GF-D8 (cell line): ENCODE data around the gene ABI3BP.

Source experiments
- DNase-seq: peaks from one replicate; lab custom pipeline; 2025; lab: John Stamatoyannopoulos, UW

ABI3BP gene

GRCh38 chr3:100776097-100776729 lies 217.0 kb downstream of the ABI3BP start:
- no peak for DNase-seq

GRCh38 chr3:100775669-100776068 lies 217.6 kb downstream of the ABI3BP start:
- DNase-seq = no peak

DNA sequence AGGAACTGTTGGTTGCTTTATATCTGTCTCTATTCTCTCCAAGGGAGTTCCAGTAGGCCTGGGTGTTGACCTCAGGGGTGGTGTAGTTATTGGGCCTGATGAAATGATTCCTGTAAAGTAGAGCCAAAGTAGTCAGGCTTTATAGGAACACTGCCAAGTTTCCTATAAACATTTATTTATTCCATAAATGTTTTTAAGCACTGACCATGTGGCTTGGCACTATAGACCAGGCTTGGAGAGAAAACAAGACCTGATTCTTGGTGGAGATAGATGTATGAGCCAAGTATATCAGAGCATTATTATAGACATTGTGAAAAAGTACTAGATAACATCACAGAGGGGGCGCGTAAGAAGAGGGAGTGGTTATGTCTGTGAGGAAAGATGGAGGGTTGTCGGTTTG lies 218.0 kb downstream of the ABI3BP start:
- DNase-seq = no peak

DNA sequence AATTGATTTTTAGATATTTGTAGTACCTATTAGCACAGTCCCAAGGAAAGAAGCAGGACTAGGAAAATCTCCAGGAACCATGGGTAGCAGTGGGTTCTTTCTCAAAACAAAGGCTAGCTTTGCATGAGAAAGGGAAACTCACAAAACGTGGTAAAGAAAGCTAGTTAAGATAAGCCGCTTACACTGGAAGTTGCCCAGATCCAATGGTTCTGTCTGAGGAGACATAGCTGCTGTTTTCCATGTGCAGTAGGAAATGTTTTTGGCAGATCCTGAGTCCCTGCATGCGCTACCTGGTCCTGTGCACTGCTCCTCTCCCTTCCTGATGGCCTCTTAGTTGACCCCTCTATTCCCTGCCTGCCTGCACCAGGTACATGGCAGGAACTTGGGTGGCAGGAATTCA lies 223.5 kb downstream of the ABI3BP start:
- DNase-seq = no peak

GRCh38 chr3:100766069-100766468 lies 227.2 kb downstream of the ABI3BP start:
- no peak for DNase-seq

DNA sequence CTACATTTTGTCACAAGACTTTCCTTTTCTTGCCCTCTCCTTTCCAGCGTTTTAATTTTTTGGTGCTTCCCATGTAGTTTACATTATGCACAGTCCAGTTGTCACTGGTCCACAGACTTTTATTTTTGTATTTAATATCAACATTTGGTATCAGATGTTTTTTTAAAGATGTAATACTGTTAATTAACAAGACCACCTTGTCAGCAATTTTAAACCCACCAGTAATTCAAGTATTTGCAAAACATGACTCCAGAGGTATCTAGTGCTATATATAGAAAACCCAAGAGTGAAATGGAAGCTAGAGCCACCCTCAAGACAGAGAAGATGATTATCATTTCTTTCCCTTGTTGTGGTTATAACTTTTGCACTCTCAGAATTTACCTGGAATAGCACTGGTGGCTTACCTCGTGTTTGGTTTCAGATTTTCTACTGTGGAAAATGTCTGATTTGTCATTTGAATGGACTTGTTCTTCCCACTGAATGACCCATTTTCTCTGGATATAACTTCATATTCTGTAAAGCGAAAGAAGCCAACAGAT lies 227.7 kb downstream of the ABI3BP start:
- DNase-seq = no peak

- DNase-seq = no peak
These were observed 231.3 kb downstream of the ABI3BP start for GRCh38 chr3:100761951-100762350.

- DNase-seq = no peak
These were observed 231.8 kb downstream of the ABI3BP start for GRCh38 chr3:100761211-100761942.

GRCh38 chr3:100760377-100760776 lies 232.8 kb downstream of the ABI3BP start:
- no peak for DNase-seq

DNA sequence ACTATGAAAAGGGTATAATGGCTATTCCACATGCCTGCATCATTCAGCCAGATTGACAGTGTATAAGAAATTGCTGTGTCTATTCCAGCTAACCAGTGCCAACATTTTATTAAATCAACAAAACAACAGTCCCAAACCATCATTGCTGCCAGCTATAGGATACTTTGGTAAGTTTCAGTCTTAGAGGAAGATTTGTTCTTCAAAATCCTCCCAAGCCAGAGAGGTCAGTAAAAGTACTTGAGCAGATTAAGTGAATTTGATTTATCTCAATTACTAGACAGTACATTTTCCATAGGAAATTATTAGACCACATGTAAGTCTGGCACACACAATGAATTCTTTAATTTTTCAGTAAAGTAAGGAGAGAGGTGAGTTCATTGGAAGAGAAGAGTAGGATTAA lies 233.3 kb downstream of the ABI3BP start:
- DNase-seq = no peak

- no peak for DNase-seq
These were observed 234.1 kb downstream of the ABI3BP start for GRCh38 chr3:100759159-100759558.

DNA sequence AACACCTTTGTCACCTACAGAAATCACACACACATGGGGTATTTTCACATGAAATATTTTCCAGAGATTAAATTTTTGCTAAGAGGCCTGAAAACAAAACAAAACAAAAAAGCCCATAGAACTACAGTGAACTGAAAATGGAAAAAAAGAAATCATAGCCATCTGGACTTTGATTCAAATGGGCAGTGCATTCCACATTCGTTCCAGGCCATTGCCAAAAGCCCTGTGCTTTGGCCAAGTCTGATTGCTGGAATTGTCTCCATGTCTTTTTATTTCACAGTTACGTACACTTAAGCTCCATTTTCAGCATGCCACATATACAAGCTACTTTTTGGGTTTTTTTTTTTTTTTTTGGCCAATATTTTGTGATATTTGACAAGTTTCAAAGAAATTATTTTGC lies 236.8 kb downstream of the ABI3BP start:
- no peak for DNase-seq

DNA sequence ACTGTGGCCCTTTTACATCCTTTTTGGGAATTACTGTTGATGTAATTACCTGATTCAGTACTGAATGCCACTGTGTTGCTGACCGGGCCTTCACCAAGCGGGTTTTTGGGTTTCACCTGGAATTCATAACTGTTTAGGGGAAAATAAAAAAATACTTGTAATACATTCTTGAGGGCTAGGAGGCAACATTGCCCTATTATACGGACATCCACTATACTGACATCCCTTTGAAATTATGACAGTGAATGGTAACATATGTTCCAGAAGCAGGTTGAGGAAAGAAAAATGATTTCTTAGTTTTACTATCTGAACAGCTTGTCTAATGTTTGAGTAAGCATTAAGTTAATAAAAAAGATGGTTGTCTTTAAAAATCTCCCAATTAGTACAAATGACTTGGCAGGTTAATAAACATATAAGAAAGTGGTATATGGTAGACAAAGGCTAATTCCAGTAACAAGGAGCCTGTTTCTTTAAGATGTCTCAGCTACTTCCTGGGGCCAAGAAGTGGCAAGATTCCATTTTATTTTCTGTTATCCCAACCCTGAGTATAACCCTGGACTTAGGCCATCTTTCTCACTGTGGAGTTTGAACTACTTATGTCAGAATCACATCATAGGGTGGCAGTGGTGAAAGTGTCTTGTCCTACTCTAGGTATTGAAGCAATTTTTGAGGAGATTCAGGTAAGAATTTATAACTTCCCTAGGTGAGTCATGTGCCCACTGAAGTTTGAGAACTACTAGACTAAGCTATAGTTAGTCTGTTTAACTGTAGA lies 238.5 kb downstream of the ABI3BP start:
- no peak for DNase-seq

DNA sequence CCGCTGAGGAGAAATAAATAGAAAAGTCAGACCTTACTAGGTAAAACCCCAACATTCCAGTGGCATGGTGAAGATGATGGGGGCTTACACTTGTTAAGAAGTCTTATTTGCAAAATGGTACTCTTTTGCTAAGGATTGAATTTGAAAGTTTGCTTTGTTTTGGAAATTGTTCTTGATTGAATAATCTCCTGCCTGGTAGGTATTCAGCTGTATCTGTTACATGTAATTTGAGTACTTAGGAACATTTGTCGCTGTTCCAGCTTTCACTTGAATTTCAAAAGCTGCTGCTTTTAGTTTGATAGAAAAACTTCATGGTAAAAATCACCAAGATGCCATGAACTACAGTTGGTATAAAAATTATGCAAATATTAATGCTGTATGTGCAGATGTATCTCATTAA lies 239.4 kb downstream of the ABI3BP start:
- DNase-seq = no peak

DNA sequence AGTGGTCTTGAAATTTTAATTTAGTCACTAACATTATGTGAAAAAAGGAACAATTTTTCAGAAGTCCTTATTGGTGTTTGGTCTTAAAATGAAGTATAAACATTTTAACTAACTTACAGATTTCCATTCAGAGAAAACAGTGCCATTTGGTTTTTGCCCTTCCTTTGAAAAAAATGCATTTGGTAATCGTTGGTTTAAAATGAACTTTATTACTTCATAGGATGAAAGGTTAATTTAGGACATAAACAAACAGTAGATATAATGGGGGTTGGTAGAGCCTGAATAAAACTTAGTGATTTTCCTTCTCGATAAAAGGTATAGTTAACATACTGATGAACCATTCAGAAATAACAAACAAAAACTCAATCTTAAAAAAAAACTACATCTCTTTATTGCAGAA lies 244.3 kb downstream of the ABI3BP start:
- no peak for DNase-seq

GRCh38 chr3:100748220-100748619 lies 245.0 kb downstream of the ABI3BP start:
- no peak for DNase-seq

DNA sequence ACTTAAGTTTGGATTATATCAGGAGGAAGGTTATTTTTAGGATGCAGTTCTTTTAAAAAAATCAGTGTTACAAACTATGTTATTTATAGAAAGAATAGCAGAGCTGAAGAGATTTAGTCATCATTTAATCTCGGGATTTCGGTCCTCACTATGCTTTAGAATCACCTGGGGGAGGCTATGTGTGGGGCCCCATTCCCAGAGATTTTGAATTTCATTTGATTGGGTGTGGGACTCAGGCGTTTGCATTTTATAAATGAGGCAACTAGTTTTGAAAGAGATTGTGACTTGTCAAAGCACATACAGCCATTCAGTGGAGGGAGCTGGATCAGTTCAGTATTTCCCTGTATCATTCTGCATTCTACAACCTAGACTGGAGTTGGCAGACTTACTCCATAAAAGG lies 247.1 kb downstream of the ABI3BP start:
- DNase-seq = no peak

GRCh38 chr3:100745617-100746016 lies 247.6 kb downstream of the ABI3BP start:
- no peak for DNase-seq

DNA sequence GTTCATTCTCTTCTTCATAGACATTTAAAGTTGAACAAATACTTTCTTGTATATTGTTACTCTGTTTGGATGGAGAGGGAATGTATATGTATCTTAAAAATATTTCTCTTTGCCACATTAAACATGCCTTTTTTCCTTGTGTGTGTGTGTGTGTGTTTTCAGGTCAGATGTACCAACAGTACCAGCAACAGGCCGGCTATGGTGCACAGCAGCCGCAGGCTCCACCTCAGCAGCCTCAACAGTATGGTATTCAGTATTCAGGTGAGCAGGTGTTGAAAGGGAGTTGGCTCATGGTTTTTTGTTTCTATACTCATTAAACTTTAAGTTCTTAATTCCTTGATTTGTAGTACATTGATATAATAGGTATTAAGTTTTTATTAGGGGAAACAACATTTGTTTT lies 248.6 kb downstream of the ABI3BP start:
- no peak for DNase-seq

DNA sequence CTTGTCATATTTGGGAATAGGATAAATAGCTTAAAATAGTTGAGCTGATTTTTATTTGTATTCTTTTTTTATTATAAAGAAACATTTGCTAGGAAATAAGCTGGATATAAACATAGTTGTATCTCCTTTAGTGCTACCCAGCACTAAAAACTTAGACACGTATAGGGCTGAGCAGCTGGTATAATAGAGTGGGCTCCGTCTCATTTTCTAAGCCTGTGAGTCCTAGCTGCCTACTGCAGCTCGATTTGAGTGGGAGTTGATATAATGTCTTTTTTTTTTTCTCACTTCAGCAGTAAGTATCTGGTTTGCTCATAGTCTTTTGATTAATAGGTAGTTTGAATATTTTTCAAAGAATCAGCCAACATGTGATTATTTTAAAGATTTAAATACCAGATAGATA lies 249.7 kb downstream of the ABI3BP start:
- no peak for DNase-seq

DNA sequence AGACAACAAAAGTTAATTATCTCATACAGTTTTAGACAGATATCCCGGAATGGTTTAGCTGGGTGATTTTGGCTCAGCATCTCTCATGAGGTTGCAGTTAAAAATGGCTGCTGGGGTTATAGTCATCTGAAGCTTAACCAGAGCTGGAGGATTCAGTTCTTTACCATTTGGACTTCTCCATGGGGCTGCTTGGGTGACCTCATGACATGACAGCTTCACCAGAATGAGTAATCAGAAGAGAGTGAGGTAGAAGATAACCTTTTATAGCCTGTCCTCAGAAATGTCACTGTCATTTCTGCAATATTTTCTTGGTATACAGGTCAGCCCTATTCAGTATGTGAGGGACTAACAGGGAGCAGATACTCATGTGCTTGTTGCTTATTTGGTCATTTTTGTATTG lies 253.0 kb downstream of the ABI3BP start:
- DNase-seq = no peak

DNA sequence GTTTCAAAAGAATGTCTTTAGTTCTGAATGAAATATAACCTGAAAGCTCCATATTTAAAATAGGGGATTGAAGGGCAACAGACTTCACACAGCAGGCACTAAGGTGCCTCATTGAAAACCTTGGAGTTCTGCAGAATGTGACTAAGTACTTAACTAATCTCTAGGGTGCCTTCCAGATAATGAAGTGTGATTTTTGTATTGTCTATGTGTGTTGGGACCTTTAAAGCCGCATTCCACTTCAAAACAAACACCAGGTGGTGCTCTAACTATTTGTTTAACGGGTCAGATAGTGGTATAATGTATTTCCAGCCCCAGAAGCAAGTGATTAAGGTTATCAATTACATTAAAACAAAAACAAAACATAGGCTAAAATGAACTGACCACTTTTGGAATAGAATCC lies 255.9 kb downstream of the ABI3BP start:
- DNase-seq = no peak

DNA sequence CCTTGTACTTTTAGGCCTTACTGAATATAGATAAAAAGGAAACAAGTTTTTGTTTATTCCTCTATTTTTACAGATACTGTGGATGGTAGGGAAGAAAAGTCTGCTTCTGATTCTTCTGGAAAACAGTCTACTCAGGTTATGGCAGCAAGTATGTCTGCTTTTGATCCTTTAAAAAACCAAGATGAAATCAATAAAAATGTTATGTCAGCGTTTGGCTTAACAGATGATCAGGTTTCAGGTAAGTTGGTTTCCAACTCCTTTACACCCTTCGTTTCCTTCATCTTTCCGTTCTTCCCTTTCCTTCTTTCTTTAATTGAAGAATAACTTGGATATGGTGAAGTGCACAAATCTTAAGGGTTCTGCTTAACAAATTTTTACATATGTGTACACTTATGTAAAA lies 260.8 kb downstream of the ABI3BP start:
- no peak for DNase-seq
